HG02678 (cell line): ENCODE data around the gene TRPT1.

ENCODE experiments used
- ATAC-seq: cut with Tn5 transposase; IDR thresholded peaks from one replicate; pipeline ENCODE4 v1.9.1; 2021; ENCODE audit warnings: mild to moderate bottlenecking, moderate library complexity; ENCODE audit not compliant: unreplicated experiment

The TRPT1 gene

DNA sequence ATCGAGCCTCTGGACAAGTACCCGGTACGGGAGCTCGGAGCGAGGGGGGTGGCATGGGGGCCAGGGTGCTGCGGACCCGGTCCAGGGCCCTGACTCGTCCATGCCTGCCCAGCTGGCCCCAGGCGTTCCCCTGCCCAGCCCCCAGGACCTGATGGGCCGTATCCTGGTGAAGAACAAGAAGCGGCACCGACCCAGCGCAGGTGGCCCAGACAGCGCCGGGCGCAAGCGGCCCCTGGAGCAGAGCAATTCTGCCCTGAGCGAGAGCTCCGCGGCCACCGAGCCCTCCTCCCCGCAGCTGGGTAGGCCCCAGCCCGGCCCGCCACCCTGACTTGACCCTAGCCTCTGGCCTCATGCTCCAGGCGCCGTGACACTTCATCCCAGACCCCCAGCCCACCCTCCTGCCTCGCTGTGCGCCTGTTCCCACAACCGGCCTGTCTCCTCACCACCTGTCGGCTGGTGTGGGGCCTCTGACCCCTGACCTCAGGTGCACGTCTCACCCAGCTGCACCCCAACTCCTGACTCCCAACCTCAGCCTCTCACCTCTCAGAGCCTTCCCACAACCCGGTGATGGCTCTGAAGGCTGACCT lies 33.1 kb upstream of the TRPT1 start:
- ATAC-seq, result no peak

DNA sequence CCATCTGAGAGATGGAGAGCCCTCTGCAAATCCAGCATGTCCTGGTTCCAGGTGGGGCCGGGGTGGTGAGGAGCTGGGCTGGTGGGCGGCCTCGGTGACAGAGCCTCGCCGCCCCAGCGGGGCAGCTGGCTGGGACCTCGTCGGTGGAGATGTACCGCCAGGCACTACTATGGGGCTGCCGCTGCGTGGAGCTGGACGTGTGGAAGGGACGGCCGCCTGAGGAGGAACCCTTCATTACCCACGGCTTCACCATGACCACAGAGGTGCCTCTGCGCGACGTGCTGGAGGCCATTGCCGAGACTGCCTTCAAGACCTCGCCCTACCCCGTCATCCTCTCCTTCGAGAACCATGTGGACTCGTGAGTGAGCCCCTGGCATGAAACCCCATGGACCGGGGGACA lies 32.4 kb upstream of the TRPT1 start:
- ATAC-seq, result no peak

GRCh38 chr11:64256300-64256699 lies 30.3 kb upstream of the TRPT1 start:
- ATAC-seq, result no peak

DNA sequence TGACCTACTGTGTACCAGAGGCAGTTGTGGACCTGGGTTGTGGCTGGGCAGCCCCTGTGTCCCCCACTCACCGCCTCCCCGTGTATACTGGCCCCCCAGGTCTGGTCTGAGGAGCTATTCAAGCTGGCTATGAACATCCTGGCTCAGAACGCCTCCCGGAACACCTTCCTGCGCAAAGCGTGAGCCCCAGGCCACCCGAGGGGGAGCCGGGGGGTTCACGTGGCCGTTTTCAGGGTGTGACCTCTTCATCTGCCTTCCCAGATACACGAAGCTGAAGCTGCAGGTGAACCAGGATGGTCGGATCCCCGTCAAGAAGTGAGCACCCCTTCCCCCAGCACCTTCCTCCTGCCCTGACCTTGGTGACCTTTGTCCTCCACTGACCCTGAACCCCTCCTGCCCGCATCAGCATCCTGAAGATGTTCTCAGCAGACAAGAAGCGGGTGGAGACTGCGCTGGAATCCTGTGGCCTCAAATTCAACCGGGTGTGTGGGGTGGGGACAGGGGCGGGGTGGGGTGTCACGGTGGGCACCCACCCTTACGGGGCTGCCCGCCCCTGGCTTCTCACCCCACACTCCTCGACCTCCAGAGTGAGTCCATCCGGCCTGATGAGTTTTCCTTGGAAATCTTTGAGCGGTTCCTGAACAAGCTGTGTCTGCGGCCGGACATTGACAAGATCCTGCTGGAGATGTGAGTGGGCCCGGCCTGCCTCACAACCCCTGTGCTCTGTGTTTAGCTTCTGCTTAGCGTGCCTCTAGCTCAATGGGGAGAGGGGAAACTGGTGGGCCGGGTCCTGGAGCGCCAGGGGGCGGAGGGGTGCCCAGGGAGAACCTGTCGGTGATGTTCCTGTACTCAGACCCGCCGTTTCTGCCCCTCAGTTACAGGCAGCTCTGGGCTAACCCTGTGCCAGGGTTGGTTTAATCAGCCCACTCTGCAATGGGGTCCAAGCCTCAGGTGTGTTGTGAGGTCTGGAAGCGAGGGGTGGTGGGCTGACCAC lies 29.4 kb upstream of the TRPT1 start:
- no peak for ATAC-seq

GRCh38 chr11:64254326-64254725 lies 28.3 kb upstream of the TRPT1 start:
- no peak for ATAC-seq

- ATAC-seq, result no peak
Observed at GRCh38 chr11:64253481-64253880, 27.5 kb upstream of the TRPT1 start.

GRCh38 chr11:64253043-64253442 lies 27.1 kb upstream of the TRPT1 start:
- no peak for ATAC-seq

GRCh38 chr11:64252003-64252872 lies 26.3 kb upstream of the TRPT1 start:
- ATAC-seq, result no peak

DNA sequence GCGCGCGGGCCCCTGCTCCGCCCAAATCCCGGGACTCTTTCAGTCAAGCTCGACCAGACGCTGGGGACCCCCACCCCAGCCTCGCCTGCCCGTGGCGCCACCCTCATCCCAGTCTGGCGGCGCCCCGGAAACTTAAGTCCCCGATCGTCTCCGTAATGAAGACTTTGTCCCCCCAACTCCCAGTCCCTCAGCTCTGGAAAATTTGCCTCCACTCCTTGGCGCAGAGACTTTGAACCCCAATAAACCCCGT lies 25.7 kb upstream of the TRPT1 start:
- ATAC-seq, result no peak

DNA sequence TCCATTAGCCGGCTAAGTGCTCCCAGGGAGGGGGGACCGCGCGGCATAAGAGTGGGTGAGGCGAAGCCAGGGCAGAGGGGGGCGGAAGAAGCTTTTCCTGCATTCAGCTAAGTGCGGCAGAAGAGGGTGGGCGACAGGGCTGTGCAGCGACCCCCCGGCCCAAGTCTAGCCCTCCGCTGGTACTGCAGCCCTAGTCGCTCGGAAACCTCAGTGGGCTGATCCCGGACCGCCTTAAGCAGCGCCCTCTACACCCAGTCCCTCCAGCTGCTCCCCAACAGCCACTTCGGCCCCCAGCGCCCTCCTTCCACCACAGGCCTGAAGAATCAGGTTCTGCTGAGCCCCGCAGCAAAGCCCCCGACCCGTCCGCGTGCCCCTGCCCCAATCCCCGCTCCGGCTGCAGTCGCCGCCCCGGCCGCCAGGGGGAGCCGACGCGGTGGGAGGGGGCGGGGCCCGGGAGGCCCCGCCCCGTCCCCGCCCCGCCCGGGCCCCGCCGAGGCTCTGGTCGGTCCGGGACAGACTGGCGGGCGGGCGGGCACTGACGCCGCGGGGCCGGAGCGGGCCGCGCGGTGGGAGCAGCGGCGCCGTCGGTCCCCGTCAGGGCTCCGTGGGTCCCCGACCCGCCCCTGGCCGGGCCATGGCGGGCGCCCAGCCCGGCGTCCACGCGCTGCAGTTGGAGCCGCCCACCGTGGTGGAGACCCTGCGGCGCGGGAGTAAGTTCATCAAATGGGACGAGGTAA lies 25.2 kb upstream of the TRPT1 start, which contains the start of gene PLCB3:
Gene PLCB3, plus strand, starts transcription at position 515 of the 737 bp plus-strand sequence. Its CDS starts 120 bp downstream, at position 635.
- peak; percentile 41 for ATAC-seq

- ATAC-seq, result no peak
Observed at GRCh38 chr11:64250415-64251015, 24.5 kb upstream of the TRPT1 start.

GRCh38 chr11:64249563-64250414 lies 23.8 kb upstream of the TRPT1 start:
- ATAC-seq, result no peak

DNA sequence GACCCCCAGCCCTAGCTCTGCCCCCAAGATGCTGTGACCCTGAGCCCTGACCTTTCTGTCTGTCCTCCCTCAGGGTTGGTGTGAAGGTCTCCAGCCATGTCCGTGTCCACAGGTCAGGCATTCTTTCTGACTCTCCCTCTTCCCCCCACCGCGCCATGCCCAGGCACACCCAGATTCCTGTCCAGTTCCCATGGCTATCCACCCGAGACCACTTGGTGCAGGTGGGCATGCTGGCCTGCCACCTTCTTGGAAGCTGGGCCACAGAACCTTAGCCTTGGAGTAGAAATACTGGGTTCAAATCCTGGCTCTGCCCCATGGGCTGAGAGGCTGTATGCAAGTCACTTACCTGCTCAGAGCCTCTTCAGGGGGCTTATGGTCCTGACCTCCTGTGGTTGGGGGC lies 23.1 kb upstream of the TRPT1 start:
- no peak for ATAC-seq

DNA sequence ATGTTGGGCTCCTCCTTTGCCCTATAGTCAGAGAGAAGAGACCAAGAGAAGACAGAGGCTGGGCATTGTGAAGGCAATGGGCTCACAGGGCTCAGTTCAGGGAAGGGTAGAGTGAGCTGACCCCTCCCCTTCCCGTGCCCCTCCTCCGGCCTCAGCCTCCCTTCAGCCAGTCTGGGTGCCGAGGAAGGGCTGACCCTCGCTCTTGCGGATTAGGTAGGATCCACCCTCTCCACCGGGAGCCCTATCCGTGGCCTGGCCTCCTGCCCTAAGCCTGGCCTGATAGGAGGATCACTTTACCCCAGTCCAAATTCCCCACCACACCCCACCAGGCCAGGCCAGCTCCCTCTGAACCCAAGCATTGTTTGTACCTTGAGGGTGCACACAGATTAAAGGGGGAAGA lies 22.6 kb upstream of the TRPT1 start:
- ATAC-seq, result no peak

DNA sequence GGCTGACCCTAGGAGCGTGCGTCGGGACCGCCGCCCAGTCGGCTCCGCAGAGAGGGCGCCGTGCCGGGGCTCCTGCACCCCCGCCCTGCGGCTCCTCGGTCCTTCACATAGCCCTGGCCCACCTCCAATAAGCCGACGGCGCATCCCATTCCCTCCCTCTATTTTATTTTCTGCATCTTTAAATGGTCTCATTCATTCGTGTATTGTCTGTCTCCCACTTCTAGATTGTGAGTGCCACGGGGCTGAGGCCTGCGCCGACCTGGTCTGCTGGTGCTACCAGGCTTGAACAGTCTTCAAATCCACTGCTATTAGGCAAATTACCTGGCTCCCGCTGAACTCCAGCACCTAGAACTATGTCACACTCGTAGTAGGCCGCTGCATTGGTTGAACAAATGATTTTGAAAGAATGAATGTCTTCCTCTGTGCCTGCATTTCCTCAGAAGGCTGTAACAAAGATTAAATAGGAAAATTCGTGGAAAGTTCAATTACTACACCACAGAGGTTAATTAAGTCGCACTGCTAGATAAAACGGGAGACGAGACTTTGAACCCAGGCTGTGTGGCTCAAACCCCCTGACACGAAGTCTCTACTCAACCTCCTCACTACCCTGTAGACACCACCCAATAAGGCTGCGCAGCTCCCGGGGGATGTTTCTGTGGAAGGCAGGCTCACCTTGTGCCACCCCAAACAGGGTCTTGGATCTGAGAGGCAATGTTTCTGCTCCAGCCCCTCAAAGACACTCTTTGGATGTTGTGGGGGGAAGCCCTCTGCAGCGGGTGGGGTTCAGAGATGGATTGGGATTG lies 21.9 kb upstream of the TRPT1 start:
- ATAC-seq, result no peak

GRCh38 chr11:64246871-64247728 lies 21.1 kb upstream of the TRPT1 start, which contains the start of gene PPP1R14B:
Gene PPP1R14B (minus strand): TSS chr11:64246943. CDS start chr11:64246673, 270 bp downstream.
- peak; percentile 47 for ATAC-seq

- ATAC-seq, result peak; percentile 17
Observed at GRCh38 chr11:64246621-64246870, 20.6 kb upstream of the TRPT1 start.
